ENCODE results near the gene SLC25A21.

DNA sequence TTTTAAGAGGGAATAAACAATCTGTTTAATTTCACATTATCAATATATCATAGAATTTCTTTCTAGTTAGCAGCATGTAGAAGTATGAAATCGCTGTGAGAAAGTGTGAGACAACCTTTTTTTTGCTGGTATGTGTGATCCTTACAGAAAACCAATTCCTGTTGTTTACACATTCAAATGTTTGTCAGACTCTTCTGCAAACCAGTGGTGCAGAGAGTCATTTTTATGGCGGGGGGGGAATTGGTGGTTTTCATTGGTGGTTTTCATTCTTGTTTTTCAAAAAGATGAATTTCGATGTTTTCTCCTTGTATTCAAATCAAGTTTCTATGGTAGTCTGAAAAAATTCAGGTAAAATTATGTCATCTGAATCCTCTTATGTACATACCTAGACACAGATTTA lies 57.8 kb downstream of the SLC25A21 start:
- TF ChIP-seq, protein P1, sequence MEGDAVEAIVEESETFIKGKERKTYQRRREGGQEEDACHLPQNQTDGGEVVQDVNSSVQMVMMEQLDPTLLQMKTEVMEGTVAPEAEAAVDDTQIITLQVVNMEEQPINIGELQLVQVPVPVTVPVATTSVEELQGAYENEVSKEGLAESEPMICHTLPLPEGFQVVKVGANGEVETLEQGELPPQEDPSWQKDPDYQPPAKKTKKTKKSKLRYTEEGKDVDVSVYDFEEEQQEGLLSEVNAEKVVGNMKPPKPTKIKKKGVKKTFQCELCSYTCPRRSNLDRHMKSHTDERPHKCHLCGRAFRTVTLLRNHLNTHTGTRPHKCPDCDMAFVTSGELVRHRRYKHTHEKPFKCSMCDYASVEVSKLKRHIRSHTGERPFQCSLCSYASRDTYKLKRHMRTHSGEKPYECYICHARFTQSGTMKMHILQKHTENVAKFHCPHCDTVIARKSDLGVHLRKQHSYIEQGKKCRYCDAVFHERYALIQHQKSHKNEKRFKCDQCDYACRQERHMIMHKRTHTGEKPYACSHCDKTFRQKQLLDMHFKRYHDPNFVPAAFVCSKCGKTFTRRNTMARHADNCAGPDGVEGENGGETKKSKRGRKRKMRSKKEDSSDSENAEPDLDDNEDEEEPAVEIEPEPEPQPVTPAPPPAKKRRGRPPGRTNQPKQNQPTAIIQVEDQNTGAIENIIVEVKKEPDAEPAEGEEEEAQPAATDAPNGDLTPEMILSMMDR (IDR thresholded peaks at IDR 0.05): no peak
- TF ChIP-seq POLR2A (IDR thresholded peaks at IDR 0.05): no peak

Measured in lower leg skin (tissue), 3 donors.